K562 (cell line): ENCODE results near the gene CDK11A. TPM values are rescaled to one million over a fixed set of nuclear protein-coding genes. Genes with fewer than 3 reads are reported as not detected.

ENCODE experiments used
- ATAC-seq: fragments of 200-7000 bp; cut with Tn5 transposase; 3 replicates; pipeline ENCODE4 v1.9.1; 2020; ENCODE audit warnings: moderate library complexity
- BruUV-seq: library from RNA; stranded (reverse); fragments of 400-500 nt; replicated peaks from 2 replicates; lab custom pipeline; 2021; lab: Mats Ljungman, UMichigan
- CTCF ChIA-PET: fragments of 300-600 bp; formaldehyde crosslinking; extraction: SDS; loops from one replicate; lab custom pipeline; 2021; ENCODE audit warnings: low intra/inter-chr PET ratio; lab: Yijun Ruan, JAX
- POLR2A ChIA-PET: fragments of 300-600, 350-650 bp; sonication (Branson Sonifier 250); formaldehyde crosslinking; extraction: SDS; loops from one replicate; lab custom pipeline; 2021; ENCODE audit warnings: antibody characterized with exemption, inconsistent platforms; lab: Yijun Ruan, JAX
- DNase-seq, 4 experiments: peaks; one replicate each; pipeline versions ENCODE4 v3.0.0 to v3.0.0-alpha.2; 2011 to 2018; ENCODE audit warnings: low spot score in 3 of 4, mixed read lengths in 3 of 4; ENCODE audit errors: extremely low read depth in 1 of 4
- FAIRE-seq: peaks from 2 replicates; lab custom pipeline; 2011; peaks lifted over from hg19 to GRCh38; lab: Jason Lieb, UNC
- H2AFZ ChIP-seq: 2 replicates; pipeline ENCODE4 v1.6.0; 2011; ENCODE audit warnings: low read depth, low read length, control low read depth, inconsistent platforms
- H3K27ac ChIP-seq: fragments of 200-600 bp; 3 replicates; pipeline ENCODE4 v1.8.0; 2011; ENCODE audit warnings: low read depth, mild to moderate bottlenecking, control low read depth, inconsistent platforms, low read length, moderate library complexity, mixed read lengths; ENCODE audit errors: extremely low read depth
- H3K27me3 ChIP-seq, 2 experiments: fragments of 300-600 bp in 1 of 2; 2 replicates in 1 of 2; 3 replicates in 1 of 2; pipeline versions ENCODE4 v1.6.0 to v1.8.0; 2011; ENCODE audit warnings: inconsistent platforms in 2 of 2, low read length in 2 of 2, mild to moderate bottlenecking in 1 of 2, mixed read lengths in 1 of 2, moderate library complexity in 1 of 2; ENCODE audit not compliant: control insufficient read depth in 2 of 2, insufficient read depth in 2 of 2
- H3K36me3 ChIP-seq: fragments of 300-600 bp; 3 replicates; pipeline ENCODE4 v1.8.0; 2011; ENCODE audit warnings: mild to moderate bottlenecking, low read length, inconsistent platforms; ENCODE audit not compliant: control insufficient read depth, insufficient read depth
- H3K4me1 ChIP-seq, 2 experiments: fragments of 200-600 bp in 1 of 2; replicated peaks in 1 of 2; 2 replicates in 1 of 2; 3 replicates in 1 of 2; pipeline versions ENCODE4 v1.5.1 to v1.8.0; 2011; ENCODE audit warnings: inconsistent platforms in 2 of 2, low read length in 2 of 2, mild to moderate bottlenecking in 1 of 2, mixed read lengths in 1 of 2, moderate library complexity in 1 of 2; ENCODE audit not compliant: control insufficient read depth in 2 of 2, insufficient read depth in 2 of 2
- H3K4me2 ChIP-seq: 2 replicates; pipeline ENCODE4 v1.6.1; 2011; ENCODE audit warnings: low read length, control low read depth, inconsistent platforms, mixed read lengths; ENCODE audit not compliant: insufficient read depth
- H3K4me3 ChIP-seq: fragments of 200-600 bp; sonication (generic), shearing (Covaris generic); 2 replicates; pipeline ENCODE4 v1.5.1; 2016; ENCODE audit warnings: control low read depth, inconsistent platforms
- H3K79me2 ChIP-seq: fragments of 200-600 bp; 3 replicates; pipeline ENCODE4 v1.8.0; 2011; ENCODE audit warnings: low read length, inconsistent platforms; ENCODE audit not compliant: control insufficient read depth, insufficient read depth
- H3K9ac ChIP-seq, 2 experiments: 2 replicates each; pipeline versions ENCODE4 v1.6.0 to v1.6.1; 2011; ENCODE audit warnings: low read depth in 2 of 2, low read length in 2 of 2, control low read depth in 1 of 2, inconsistent platforms in 1 of 2, mild to moderate bottlenecking in 1 of 2, mixed read lengths in 1 of 2; ENCODE audit not compliant: insufficient read depth in 1 of 2
- H3K9me1 ChIP-seq: one replicate; pipeline ENCODE4 v1.6.0; 2011; ENCODE audit warnings: inconsistent platforms, mild to moderate bottlenecking, low read length, moderate library complexity; ENCODE audit not compliant: control insufficient read depth, insufficient read depth
- H3K9me3 ChIP-seq: replicated peaks from 2 replicates; pipeline ENCODE4 v1.5.1; 2011; ENCODE audit warnings: low read depth, low read length, inconsistent platforms; ENCODE audit not compliant: control insufficient read depth, insufficient read depth
- H4K20me1 ChIP-seq: replicated peaks from 2 replicates; pipeline ENCODE4 v1.6.1; 2011; ENCODE audit warnings: low read length, inconsistent platforms, mixed read lengths; ENCODE audit not compliant: control insufficient read depth, insufficient read depth
- C11orf30 ChIP-seq: fragments of 450-650 bp; IDR thresholded peaks from 2 replicates; pipeline ENCODE4 v1.6.1; 2016; ENCODE audit warnings: low read depth, mild to moderate bottlenecking
- CBFA2T2 ChIP-seq: fragments of 450-650 bp; conservative IDR thresholded peaks from 2 replicates; pipeline ENCODE4 v1.6.1; 2017; ENCODE audit warnings: mild to moderate bottlenecking
- CBFA2T3 ChIP-seq: fragments of 450-650 bp; IDR thresholded peaks from 2 replicates; pipeline ENCODE4 v1.6.1; 2017
- KAT7 ChIP-seq: sonication (generic); formaldehyde crosslinking; IDR thresholded peaks from 2 replicates; pipeline ENCODE4 v1.8.0; 2022; ENCODE audit warnings: missing genetic modification reagents, mild to moderate bottlenecking, borderline replicate concordance
- ZNF316 ChIP-seq: fragments of 450-650 bp; IDR thresholded peaks from 2 replicates; pipeline ENCODE4 v1.6.1; 2016
- ZNF512 ChIP-seq: IDR thresholded peaks from 2 replicates; pipeline ENCODE4 v1.6.1; 2016; ENCODE audit warnings: missing genetic modification characterization, missing compliant biosample characterization
- WGBS: fragments of 100-300 bp; shearing (Covaris generic); methylation state at CpG from one replicate; pipeline ENCODE4 v1.1.6; 2016; ENCODE audit warnings: low coverage, mixed read lengths; ENCODE audit not compliant: insufficient coverage; ENCODE audit errors: missing lambda C conversion rate; 5-methylcytosine and 5-hydroxymethylcytosine counted together
- in situ Hi-C: fragments of 300-500 bp; cut with MboI; formaldehyde crosslinking; loops from 4 replicates; pipeline ENCODE4 v1.15.0; 2018; ENCODE audit warnings: inconsistent platforms, mixed read lengths
- intact Hi-C: fragments of 100-400 bp; cut with micrococcal nuclease; formaldehyde crosslinking; loops from 2 replicates; pipeline ENCODE4 v1.14.2; 2022
- polyA plus RNA-seq, 8 experiments: library from polyadenylated mRNA; depleted of rRNA in 4 of 8; stranded (reverse) in 5 of 8; unstranded in 3 of 8; fragments of >200 nt; fragmentation: Nextera tagmentation in 2 of 8; fragmentation: Illumina TruSeq in 1 of 8; extraction: Ambion mirVana in 2 of 8; extraction: Trizol in 1 of 8; gene quantifications; 2 replicates each; pipeline versions ENCODE4 v1.2.1 to v1.2.3, GENCODE V29; 2011 to 2014; ENCODE audit warnings: inconsistent platforms in 1 of 8, missing spikeins in 1 of 8
- total RNA-seq, 7 experiments: library from RNA; depleted of rRNA in 6 of 7; stranded (reverse); fragments of >200 nt in 6 of 7; fragmentation: Illumina TruSeq in 2 of 7; extraction: Trizol in 2 of 7; gene quantifications; 2 replicates each; pipeline versions ENCODE4 v1.2.1 to v1.2.3, GENCODE V29; 2011 to 2021; ENCODE audit warnings: low replicate concordance in 1 of 7
- TF ChIP-seq, protein P1 (sequence below): fragments of 450-650 bp; conservative IDR thresholded peaks from 2 replicates; pipeline ENCODE4 v1.6.1; 2016; ENCODE audit warnings: missing genetic modification characterization, low read depth, mild to moderate bottlenecking, missing compliant biosample characterization, moderate library complexity
- TF ChIP-seq, protein P2 (sequence below): fragments of 450-650 bp; IDR thresholded peaks from 2 replicates; pipeline ENCODE4 v1.6.1; 2018; ENCODE audit not compliant: partially characterized antibody

Gene CDK11A
- total and polyA plus RNA-seq, 9 of the 15 experiments (the other 6 are each of a cell fraction or from before 2014, with no cell fraction given): 4.5 to 71.0 (median 43.9) TPM

GRCh38 chr1:1771096-1771495, 46.9 kb upstream of the CDK11A start:
- FAIRE-seq (peak; percentile 6), DNase-seq (no peak), ATAC-seq (no peak)
- Histone ChIP-seq H3K4me1 (peaks cover 12 to 16% of the 10 kb centered on the region in 2 experiments), H4K20me1 (peaks cover 11% of the 10 kb centered on the region; the same call in 1 of the 2 replicates), H3K9me3 (peaks cover 20% of the 10 kb centered on the region), H3K27me3 (no peaks in the 10 kb centered on the region), H3K9me1 (no peaks in the 10 kb centered on the region), H2AFZ (no peak overlapping the region), H3K27ac (no peak overlapping the region), H3K4me2 (no peak overlapping the region), H3K9ac (no peak overlapping the region), H3K4me3 (no peak overlapping the region), H3K79me2 (peaks cover 97% of the 10 kb centered on the region), H3K36me3 (peaks cover 88% of the 10 kb centered on the region)
- TF ChIP-seq ZNF316 (peak; percentile 60), KAT7 (CRISPR knock-in tag) (no peak), C11orf30 (0 out of 2 replicates have a peak, but pooled peaks have one; percentile 2)
- in situ Hi-C loops (no loop called here), intact Hi-C loops (no loop called here)
- POLR2A ChIA-PET: interaction anchor here (0.7 to 1.6 kb wide), 2 partner anchors 9 to 11 kb away, joined by 4 to 6 read pairs; no protein-coding TSS in a partner anchor
- WGBS: 96% methylated on average over 3 of the region's 3 CpGs
- CTCF ChIA-PET: no interaction called here
- no TSS peak for BruUV-seq

DNA sequence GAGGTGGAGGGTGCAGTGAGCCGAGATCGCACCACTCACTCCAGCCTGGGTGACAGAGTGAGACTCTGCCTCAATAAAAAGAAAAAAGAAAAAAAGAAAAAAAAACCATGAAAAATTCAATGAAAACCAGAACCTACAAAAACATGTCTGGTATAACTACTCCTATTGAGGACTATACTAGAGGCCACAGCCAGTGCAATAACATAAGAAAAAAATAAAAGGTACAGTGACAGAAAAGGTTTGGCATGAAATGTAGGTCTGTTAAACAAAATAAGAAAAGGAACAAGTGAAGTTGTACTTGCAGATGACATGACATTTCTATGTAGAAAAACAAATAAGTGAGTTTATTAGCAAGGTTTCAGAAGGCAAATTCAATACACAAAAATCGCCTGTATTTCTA, 45.9 kb upstream of the CDK11A start:
- 91% methylated on average over 3 of the region's 3 CpGs for WGBS
- FAIRE-seq: no peak
- Histone ChIP-seq H3K4me2 (no peak overlapping the region), H3K27me3 (no peaks in the 10 kb centered on the region), H3K4me3 (no peak overlapping the region), H3K36me3 (peaks cover 87% of the 10 kb centered on the region), H3K27ac (no peak overlapping the region), H3K4me1 (peaks cover 2 to 9% of the 10 kb centered on the region in 2 experiments; a peak in 4 of 5 replicates), H3K79me2 (peaks cover 97% of the 10 kb centered on the region), H3K9ac (no peak overlapping the region), H4K20me1 (peaks cover 1% of the 10 kb centered on the region; the same call in 1 of the 2 replicates), H3K9me1 (no peaks in the 10 kb centered on the region), H3K9me3 (peaks cover 20% of the 10 kb centered on the region), H2AFZ (no peak overlapping the region)
- no peak for ATAC-seq
- CTCF ChIA-PET: no interaction called here
- BruUV-seq: no TSS peak
- no peak for DNase-seq
- in situ Hi-C loops (no loop called here), intact Hi-C loops (no loop called here)
- POLR2A ChIA-PET: interaction anchor here (0.6 kb wide), 1 partner anchor 84 kb away, joined by 3 read pairs; no protein-coding TSS in a partner anchor
- TF ChIP-seq CBFA2T3 (no peak), CBFA2T2 (no peak), ZNF512 (tag) (peak; percentile 46; the same call in 1 of the 2 replicates)
- TF ChIP-seq, protein P1, sequence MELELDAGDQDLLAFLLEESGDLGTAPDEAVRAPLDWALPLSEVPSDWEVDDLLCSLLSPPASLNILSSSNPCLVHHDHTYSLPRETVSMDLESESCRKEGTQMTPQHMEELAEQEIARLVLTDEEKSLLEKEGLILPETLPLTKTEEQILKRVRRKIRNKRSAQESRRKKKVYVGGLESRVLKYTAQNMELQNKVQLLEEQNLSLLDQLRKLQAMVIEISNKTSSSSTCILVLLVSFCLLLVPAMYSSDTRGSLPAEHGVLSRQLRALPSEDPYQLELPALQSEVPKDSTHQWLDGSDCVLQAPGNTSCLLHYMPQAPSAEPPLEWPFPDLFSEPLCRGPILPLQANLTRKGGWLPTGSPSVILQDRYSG (tag): no peak
- TF ChIP-seq, protein P2, sequence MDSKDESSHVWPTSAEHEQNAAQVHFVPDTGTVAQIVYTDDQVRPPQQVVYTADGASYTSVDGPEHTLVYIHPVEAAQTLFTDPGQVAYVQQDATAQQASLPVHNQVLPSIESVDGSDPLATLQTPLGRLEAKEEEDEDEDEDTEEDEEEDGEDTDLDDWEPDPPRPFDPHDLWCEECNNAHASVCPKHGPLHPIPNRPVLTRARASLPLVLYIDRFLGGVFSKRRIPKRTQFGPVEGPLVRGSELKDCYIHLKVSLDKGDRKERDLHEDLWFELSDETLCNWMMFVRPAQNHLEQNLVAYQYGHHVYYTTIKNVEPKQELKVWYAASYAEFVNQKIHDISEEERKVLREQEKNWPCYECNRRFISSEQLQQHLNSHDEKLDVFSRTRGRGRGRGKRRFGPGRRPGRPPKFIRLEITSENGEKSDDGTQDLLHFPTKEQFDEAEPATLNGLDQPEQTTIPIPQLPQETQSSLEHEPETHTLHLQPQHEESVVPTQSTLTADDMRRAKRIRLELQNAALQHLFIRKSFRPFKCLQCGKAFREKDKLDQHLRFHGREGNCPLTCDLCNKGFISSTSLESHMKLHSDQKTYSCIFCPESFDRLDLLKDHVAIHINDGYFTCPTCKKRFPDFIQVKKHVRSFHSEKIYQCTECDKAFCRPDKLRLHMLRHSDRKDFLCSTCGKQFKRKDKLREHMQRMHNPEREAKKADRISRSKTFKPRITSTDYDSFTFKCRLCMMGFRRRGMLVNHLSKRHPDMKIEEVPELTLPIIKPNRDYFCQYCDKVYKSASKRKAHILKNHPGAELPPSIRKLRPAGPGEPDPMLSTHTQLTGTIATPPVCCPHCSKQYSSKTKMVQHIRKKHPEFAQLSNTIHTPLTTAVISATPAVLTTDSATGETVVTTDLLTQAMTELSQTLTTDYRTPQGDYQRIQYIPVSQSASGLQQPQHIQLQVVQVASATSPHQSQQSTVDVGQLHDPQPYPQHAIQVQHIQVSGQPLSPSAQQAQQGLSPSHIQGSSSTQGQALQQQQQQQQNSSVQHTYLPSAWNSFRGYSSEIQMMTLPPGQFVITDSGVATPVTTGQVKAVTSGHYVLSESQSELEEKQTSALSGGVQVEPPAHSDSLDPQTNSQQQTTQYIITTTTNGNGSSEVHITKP: no peak
